Measurements from ENCODE around the gene CENPK.
"Not testable (repeated sequence)": the region's sequence is repeated elsewhere in the genome, so short reads cannot be mapped to it uniquely, and the experiment has no call there.

Gene CENPK

DNA sequence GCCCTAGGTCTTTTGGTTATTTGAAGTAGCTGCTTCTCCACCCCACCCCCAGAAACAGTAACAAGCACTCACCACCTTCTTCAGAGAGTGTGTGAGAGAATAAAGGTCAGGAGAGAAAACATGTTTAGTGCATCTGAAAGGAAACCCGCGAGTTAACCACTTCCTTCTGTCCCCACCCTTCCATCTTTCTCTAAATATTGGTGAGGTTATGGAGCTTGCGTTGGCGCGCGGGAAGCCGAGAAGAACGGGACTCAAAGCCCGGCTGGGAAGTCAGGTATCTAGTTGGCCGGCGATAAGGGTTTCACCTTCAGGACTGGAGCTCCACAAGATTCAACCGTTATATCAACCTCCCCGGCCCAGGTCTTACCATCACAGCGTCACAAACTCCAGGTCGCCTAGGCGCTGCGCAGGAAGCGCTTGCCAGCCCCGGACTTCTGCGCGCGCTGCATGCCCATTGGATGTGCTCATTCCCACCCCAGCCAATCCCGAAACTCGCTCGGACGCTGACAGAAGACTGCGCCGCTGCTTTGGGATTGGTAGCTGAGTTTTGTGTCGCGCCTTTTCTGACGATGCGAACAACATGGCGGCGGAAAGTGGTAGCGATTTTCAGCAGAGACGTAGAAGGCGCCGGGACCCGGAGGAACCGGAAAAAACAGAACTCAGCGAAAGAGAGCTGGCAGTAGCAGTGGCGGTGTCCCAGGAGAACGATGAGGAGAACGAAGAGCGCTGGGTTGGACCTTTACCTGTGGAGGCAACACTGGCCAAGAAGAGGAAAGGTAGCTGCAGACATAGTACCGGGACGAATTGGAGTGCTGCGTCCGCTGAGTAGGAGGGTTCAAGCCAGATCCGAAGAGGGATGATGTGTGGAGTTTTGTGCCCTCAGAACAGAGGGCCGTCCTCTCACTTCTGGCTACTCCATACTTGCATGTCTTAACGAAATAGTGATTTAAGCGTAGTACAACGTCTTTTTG, at the start of gene CENPK, which contains the start of gene PPWD1:
TSS of gene CENPK (minus strand) at position 438 of the 971 bp plus-strand sequence. CDS start 8,261 bp downstream, outside the sequence.
TSS of gene PPWD1 (plus strand) at position 566 of the 971 bp plus-strand sequence. CDS start at position 581, 15 bp downstream.
- DNase-seq (ENCODE audit: low read depth, low spot score), result peak; percentile 91
- Histone ChIP-seq H3K9ac (ENCODE audit: insufficient read length, low read depth) (peak within 1 kb of the TSS; percentile 97), H3K4me3 (ENCODE audit: insufficient read length, low read depth) (peak within 1 kb of the TSS; percentile 98), H3K4me1 (ENCODE audit: insufficient read depth, insufficient read length) (no peaks in the 10 kb centered on the region), H3K9me3 (ENCODE audit: insufficient read depth, low read length) (no peaks in the 10 kb centered on the region), H3K27me3 (ENCODE audit: insufficient read depth, insufficient read length) (no peaks in the 10 kb centered on the region), H3K36me3 (ENCODE audit: insufficient read depth, insufficient read length, low read length) (peaks cover 31% of the 10 kb centered on the region)
- TF ChIP-seq ZNF274 (IDR thresholded peaks at IDR 0.05; ENCODE audit: low read depth, low read length) (no peak), SUZ12 (IDR thresholded peaks at IDR 0.05; ENCODE audit: extremely low read depth, insufficient read depth, insufficient read length) (no peak), YY1 (IDR thresholded peaks at IDR 0.05; ENCODE audit: insufficient read depth, insufficient read length) (peak; percentile 75)

DNA sequence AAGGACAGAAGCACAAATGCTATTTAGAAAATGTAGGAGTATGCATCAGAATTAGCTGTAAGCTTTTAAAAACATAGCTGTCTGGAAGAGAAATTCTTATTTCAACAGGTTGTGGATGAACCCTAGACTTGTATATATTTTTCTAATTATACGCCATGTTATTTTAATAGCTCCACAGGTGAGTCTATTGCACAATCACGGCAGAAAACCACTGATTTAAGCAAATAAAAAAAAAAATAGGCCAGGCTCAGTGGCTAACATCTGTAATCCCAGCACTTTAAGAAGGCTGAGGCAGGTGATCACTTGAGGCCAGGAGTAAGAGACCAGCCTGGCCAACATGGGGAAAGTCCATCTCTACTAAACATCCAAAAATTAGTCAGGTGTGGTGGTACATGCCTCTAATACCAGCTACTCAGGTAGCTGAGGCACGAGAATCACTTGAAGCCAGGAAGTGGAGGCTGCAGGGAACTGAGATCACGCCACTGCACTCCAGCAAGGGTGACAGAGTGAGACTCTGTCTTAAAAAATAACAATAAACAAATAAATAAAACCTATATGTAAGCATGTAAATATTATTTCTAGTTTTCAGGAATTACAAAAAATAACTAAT, 49.4 kb upstream of the CENPK start:
- H3K36me3 ChIP-seq (ENCODE audit: insufficient read depth, insufficient read length, low read length), result peaks cover 32% of the 10 kb centered on the region
- H3K9me3 ChIP-seq (ENCODE audit: insufficient read depth, low read length), result no peaks in the 10 kb centered on the region
- no peaks in the 10 kb centered on the region for H3K27me3 ChIP-seq (ENCODE audit: insufficient read depth, insufficient read length)
- H3K4me1 ChIP-seq (ENCODE audit: insufficient read depth, insufficient read length), result no peaks in the 10 kb centered on the region
- no peak overlapping the region for H3K9ac ChIP-seq (ENCODE audit: insufficient read length, low read depth)
- TF ChIP-seq SUZ12 (IDR thresholded peaks at IDR 0.05; ENCODE audit: extremely low read depth, insufficient read depth, insufficient read length) (no peak), YY1 (IDR thresholded peaks at IDR 0.05; ENCODE audit: insufficient read depth, insufficient read length) (no peak), ZNF274 (IDR thresholded peaks at IDR 0.05; ENCODE audit: low read depth, low read length) (no peak)
- no peak overlapping the region for H3K4me3 ChIP-seq (ENCODE audit: insufficient read length, low read depth)
- DNase-seq (ENCODE audit: low read depth, low spot score), result no peak

- Histone ChIP-seq H3K9ac (ENCODE audit: insufficient read length, low read depth) (no peak overlapping the region), H3K4me1 (ENCODE audit: insufficient read depth, insufficient read length) (no peaks in the 10 kb centered on the region), H3K9me3 (ENCODE audit: insufficient read depth, low read length) (no peaks in the 10 kb centered on the region), H3K27me3 (ENCODE audit: insufficient read depth, insufficient read length) (no peaks in the 10 kb centered on the region), H3K36me3 (ENCODE audit: insufficient read depth, insufficient read length, low read length) (peaks cover 28% of the 10 kb centered on the region), H3K4me3 (ENCODE audit: insufficient read length, low read depth) (no peak overlapping the region)
- no peak for DNase-seq (ENCODE audit: low read depth, low spot score)
- no peak for TF ChIP-seq SUZ12 (IDR thresholded peaks at IDR 0.05; ENCODE audit: extremely low read depth, insufficient read depth, insufficient read length)
- TF ChIP-seq ZNF274 (IDR thresholded peaks at IDR 0.05; ENCODE audit: low read depth, low read length), result no peak
- no peak for TF ChIP-seq YY1 (IDR thresholded peaks at IDR 0.05; ENCODE audit: insufficient read depth, insufficient read length)
These were observed 48.6 kb upstream of the CENPK start for GRCh38 chr5:65611524-65611923.

GRCh38 chr5:65601761-65602160, 38.8 kb upstream of the CENPK start:
- peaks cover 24% of the 10 kb centered on the region for H3K36me3 ChIP-seq (ENCODE audit: insufficient read depth, insufficient read length, low read length)
- not testable (repeated sequence) for H3K9ac ChIP-seq (ENCODE audit: insufficient read length, low read depth); H3K4me3 ChIP-seq (ENCODE audit: insufficient read length, low read depth)

GRCh38 chr5:65588694-65589093, 25.7 kb upstream of the CENPK start:
- Histone ChIP-seq H3K4me3 (ENCODE audit: insufficient read length, low read depth) (no peak overlapping the region), H3K36me3 (ENCODE audit: insufficient read depth, insufficient read length, low read length) (peaks cover 56% of the 10 kb centered on the region), H3K4me1 (ENCODE audit: insufficient read depth, insufficient read length) (no peaks in the 10 kb centered on the region), H3K9ac (ENCODE audit: insufficient read length, low read depth) (no peak overlapping the region), H3K9me3 (ENCODE audit: insufficient read depth, low read length) (no peaks in the 10 kb centered on the region), H3K27me3 (ENCODE audit: insufficient read depth, insufficient read length) (no peaks in the 10 kb centered on the region)
- DNase-seq (ENCODE audit: low read depth, low spot score), result no peak
- no peak for TF ChIP-seq SUZ12 (IDR thresholded peaks at IDR 0.05; ENCODE audit: extremely low read depth, insufficient read depth, insufficient read length)
- TF ChIP-seq ZNF274 (IDR thresholded peaks at IDR 0.05; ENCODE audit: low read depth, low read length), result no peak
- TF ChIP-seq YY1 (IDR thresholded peaks at IDR 0.05; ENCODE audit: insufficient read depth, insufficient read length), result no peak

More at GRCh38 chr5:65601761-65602160, 38.8 kb upstream of the CENPK start:
- H3K4me1 ChIP-seq (ENCODE audit: insufficient read depth, insufficient read length); H3K27me3 ChIP-seq (ENCODE audit: insufficient read depth, insufficient read length); DNase-seq (ENCODE audit: low read depth, low spot score): not testable (repeated sequence)
- H3K9me3 ChIP-seq (ENCODE audit: insufficient read depth, low read length), result peaks cover 29% of the 10 kb centered on the region

GRCh38 chr5:65577141-65577540, 14.2 kb upstream of the CENPK start:
- DNase-seq (ENCODE audit: low read depth, low spot score), result no peak
- Histone ChIP-seq H3K4me3 (ENCODE audit: insufficient read length, low read depth) (no peak overlapping the region), H3K4me1 (ENCODE audit: insufficient read depth, insufficient read length) (no peaks in the 10 kb centered on the region), H3K9ac (ENCODE audit: insufficient read length, low read depth) (no peak overlapping the region), H3K27me3 (ENCODE audit: insufficient read depth, insufficient read length) (no peaks in the 10 kb centered on the region), H3K9me3 (ENCODE audit: insufficient read depth, low read length) (no peaks in the 10 kb centered on the region), H3K36me3 (ENCODE audit: insufficient read depth, insufficient read length, low read length) (peaks cover 40% of the 10 kb centered on the region)
- TF ChIP-seq YY1 (IDR thresholded peaks at IDR 0.05; ENCODE audit: insufficient read depth, insufficient read length) (no peak), ZNF274 (IDR thresholded peaks at IDR 0.05; ENCODE audit: low read depth, low read length) (no peak), SUZ12 (IDR thresholded peaks at IDR 0.05; ENCODE audit: extremely low read depth, insufficient read depth, insufficient read length) (no peak)

DNA sequence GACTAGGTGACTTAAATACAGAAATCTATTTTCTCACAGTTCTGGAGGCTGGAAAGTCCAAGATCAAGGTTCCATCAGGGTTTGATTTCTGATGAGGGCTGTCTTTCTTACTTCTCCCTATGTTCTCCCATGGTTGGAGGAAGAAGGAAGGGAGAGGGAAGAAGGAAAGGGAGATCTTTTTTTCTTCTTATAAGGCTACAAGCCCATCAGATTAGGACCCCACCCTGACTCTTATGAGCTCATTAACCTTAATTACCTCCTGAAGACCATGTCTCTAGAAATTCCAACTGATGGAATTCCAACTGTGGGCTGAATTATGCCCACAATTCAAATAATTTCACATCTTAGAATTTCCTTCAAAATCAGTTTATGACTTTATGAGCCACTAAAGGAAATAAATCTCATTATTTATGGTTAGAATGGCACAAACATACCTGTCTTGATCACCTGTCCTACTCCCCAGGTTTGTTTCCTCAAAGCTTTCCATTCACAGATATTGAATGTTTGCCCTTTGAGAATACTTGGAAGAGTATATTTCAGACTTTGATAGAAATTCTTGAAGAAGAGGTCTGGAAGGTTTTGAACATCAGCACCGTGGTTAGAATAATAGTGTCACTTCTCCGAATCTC, 7.7 kb upstream of the CENPK start:
- no peaks in the 10 kb centered on the region for H3K9me3 ChIP-seq (ENCODE audit: insufficient read depth, low read length)
- no peak for TF ChIP-seq SUZ12 (IDR thresholded peaks at IDR 0.05; ENCODE audit: extremely low read depth, insufficient read depth, insufficient read length)
- no peak for TF ChIP-seq ZNF274 (IDR thresholded peaks at IDR 0.05; ENCODE audit: low read depth, low read length)
- no peak for TF ChIP-seq YY1 (IDR thresholded peaks at IDR 0.05; ENCODE audit: insufficient read depth, insufficient read length)
- H3K9ac ChIP-seq (ENCODE audit: insufficient read length, low read depth), result no peak overlapping the region
- no peaks in the 10 kb centered on the region for H3K4me1 ChIP-seq (ENCODE audit: insufficient read depth, insufficient read length)
- H3K4me3 ChIP-seq (ENCODE audit: insufficient read length, low read depth), result no peak overlapping the region
- no peaks in the 10 kb centered on the region for H3K27me3 ChIP-seq (ENCODE audit: insufficient read depth, insufficient read length)
- DNase-seq (ENCODE audit: low read depth, low spot score), result no peak
- H3K36me3 ChIP-seq (ENCODE audit: insufficient read depth, insufficient read length, low read length), result peaks cover 35% of the 10 kb centered on the region

All from NT2/D1 (cell line).